Hindlimb muscle (tissue), 1 donor: ENCODE measurements around the gene USP8. TPM values are rescaled to one million over a fixed set of nuclear protein-coding genes. Genes with fewer than 3 reads are reported as not detected.
"Not testable (repeated sequence)": the region's sequence is repeated elsewhere in the genome, so short reads cannot be mapped to it uniquely, and the experiment has no call there.

Experiments
- DNase-seq: peaks from one replicate; pipeline ENCODE4 v3.0.0-alpha.2; 2013
- polyA plus RNA-seq: library from polyadenylated mRNA; unstranded; fragments of 120-200 nt; gene quantifications from one replicate; pipeline ENCODE4 v1.2.1, GENCODE V29; 2013; ENCODE audit not compliant: insufficient read length

USP8 gene
- 24.3 TPM for polyA plus RNA-seq

DNA sequence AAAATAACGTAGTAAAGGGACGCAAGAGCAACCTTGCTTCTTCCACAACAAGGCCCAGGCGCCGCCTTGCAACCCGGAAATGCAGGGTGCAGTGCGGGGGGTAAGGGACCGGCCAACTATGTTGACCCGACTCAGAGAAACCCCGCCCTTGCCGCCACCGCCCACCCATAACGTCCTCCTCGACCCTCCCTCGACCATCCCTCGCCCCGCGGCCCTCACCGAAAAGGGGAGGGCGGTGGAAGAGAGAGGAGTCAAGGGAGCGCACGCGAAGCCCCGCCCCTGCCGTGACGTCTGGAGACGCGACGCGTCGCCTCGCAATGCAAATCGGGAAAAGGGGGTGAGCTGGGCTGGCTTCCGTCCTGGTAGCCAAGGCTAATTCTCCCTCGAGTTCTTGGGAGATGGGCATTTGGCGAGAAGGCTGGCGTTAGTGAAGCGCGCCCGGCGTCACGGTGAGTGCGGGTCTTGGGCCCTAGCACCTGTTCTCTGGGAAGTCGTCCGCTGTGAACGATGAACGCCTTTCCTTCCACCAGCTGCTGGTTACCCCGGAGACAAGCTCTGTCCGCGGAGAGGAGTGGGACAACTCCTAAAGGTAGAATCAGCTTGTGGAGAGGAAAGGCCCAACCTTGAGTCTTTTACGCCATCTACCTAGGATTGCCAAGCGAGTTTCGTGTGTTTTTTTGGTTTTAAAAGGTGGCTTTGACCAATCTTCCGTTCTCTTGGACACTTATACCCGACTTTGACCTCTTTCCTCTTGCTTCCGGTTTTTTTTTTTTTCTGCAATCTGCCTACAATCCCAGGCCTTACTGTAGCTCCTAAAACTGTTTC lies at the start of gene USP8:
TSS of gene USP8 (plus strand) at position 340 of the 825 bp plus-strand sequence. CDS start 14,669 bp downstream, outside the sequence.
- DNase-seq: peak; percentile 99

DNA sequence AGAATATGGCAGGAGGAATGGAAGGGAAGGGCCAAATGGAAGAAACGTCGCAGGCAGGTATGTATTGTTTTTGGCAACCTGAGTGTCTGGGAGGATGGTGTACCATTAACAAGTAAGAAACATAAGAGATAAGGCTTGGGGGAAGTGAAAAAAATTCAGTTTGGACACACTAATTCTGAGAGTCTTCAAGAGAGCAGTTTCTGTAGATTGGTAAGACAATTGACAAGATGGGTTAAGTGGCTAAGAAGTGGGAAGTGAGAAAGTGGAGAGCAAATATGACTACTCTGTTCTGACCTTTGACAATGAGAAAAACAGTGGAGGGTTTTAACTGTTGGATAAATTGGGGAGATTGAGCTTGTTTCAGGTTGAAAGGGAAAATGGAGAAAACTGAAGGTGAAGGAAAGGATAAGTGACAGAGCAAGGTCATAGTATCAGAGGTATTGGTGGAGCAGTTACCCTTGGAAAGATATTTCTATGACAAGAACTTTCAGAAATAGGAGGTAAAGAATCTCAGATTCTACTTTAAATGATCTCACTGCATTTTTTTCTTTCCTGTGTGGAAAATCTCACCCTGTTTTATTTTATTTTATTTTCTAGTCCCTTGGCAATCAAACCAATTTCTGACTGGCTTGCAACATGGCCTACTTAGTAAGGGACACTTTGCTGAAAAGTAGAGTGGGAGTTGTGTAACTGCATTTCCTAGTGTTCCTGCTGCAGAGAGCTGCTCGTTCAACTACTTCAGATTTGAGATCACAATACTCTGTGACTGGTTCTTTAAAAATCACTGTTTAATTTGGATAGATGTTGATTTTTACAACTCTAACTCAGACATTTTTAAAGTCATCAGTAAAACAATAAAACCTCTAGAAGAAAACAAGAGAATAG lies 46.1 kb upstream of the USP8 start:
- DNase-seq: no peak

DNA sequence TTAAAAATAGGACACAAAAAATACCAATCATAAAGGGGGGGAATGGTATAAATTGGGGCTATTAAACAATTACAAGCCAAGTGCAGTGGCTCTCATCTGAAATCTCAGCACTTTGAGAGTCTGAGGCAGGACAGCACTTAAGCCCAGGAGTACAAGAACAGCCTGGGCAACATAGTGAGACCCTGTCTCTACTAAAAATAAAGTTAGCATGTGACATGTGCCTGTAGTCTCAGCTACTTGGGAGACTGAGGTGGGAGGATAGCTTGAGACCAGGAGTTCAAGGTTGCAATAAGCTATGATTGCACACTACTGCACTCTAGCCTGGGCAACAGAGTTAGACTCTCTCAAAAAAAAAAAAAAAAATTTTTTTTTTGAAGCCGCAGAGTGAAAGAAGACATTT lies 45.4 kb upstream of the USP8 start:
- DNase-seq: no peak

DNA sequence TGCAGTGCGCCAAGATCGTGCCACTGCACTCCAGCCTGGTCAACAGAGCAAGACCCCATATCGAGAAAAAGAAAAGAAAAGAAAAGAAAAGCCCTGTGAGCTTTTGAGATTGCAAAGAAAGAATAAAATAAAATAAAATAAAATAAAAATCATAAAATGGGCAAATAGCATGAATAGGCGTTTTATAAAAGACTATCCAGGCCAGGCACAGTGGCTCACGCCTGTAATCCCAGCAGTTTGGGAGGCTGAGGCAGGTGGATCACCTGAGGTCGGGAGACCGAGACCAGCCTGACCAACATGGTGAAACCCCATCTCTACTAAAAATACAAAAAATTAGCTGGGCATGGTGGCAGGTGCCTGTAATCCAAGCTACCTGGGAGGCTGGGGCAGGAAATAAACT lies 44.8 kb upstream of the USP8 start:
- not testable (repeated sequence) for DNase-seq

DNA sequence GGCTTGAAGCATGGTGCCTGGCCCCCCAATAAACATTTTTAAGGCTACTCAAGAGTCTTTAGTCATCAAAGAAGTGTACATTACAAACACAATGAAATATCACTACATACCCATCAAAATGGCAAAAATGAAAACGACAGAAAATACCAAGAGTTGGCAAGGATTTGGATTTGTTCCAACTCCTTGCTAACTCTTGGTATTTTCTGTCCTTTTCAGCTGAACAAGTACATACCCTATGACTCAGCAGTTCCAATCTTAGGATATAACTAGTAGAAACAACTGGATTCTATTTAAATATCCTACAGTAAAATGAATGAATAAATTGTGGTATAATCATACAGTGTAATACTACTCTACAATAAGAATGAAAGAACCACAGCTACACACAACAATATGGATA lies 44.1 kb upstream of the USP8 start:
- DNase-seq: no peak

DNA sequence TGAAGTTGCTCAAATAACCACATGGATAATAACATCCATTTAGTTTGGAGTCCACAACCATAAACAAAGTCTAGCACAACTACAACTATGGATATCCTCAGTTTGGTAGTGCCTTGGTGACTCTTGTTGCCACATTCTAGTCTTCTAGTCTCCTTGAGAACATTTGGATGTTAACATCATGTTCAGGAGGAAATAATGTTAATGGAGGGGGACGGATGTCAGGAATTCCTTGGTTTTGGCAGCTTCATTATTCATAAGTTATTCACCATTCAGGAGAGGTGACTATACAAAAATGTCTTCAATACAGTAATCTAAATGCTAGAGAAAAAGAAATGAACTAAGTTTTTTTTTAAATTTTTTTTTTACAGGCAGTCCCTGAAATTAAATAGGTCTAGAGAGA lies 42.8 kb upstream of the USP8 start:
- no peak for DNase-seq

DNA sequence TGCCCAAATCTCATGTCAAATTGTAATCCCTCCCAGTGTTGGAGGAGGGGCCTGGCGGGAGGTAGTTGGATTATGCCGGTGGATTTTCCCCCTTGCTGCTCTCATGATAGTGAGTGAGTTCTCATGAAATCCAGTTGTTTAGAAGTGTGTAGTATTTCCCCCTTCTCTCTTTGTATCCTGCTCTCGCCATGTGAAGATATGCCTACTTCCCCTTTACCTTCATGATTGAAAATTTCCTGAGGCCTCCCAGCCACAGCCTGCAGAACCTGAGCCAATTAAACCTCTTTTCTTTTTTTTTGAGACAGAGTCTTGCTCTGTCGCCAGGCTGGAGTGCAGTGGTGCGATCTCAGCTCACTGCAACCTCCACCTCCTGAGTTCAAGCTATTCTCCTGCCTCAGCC lies 41.8 kb upstream of the USP8 start:
- DNase-seq: not testable (repeated sequence)

DNA sequence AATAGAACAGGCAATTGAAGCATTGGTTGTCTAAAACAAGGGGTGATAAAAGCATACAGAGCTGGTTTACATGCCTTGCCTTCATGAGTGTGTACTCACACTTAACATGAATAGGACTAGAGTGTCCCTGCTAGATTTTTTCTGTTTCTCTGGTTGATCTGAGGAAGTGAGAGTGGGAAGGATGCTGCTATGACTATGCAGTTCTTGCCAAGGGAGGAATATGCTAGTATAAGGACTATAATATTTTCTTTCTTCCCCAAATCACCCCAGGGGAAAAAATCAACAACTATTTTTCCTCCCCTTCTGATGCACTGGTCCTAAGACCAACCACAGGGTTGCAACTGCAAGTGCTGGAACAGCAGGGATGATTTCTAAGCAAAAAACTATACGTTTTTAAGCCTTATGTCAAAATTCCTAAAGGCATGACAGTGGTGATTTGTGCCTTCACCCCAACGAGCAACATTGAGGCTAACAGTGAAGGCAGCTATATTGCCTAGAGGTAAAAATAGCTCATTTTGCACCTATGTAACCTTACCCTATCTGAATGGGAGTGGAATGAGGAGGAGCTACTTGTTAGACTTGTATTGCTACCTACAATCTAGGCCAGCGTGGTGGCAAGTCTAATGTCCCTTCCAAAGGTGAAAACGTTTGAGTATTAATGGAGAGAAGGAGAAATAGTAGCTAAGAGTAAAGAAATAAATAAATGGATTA lies 33.5 kb upstream of the USP8 start:
- DNase-seq: peak; percentile 13

DNA sequence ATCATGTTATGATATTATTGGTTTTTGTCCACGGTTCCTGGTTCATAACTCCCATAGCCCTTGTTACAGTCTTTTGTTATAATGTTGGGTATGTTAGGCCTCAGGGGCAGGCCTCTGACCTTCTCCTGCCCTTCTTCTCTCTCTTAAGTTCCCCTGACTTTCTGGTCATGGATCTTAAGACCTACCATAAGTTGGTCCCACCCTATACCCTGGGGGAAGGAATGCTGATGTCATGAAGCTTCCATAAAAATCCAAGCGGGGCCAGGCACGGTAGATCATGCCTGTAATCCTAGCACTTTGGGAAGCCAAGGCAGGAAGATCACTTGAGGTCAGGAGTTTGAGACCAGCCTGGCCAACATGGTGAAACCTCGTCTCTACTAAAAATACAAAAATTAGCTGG lies 32.6 kb upstream of the USP8 start:
- DNase-seq: not testable (repeated sequence)

DNA sequence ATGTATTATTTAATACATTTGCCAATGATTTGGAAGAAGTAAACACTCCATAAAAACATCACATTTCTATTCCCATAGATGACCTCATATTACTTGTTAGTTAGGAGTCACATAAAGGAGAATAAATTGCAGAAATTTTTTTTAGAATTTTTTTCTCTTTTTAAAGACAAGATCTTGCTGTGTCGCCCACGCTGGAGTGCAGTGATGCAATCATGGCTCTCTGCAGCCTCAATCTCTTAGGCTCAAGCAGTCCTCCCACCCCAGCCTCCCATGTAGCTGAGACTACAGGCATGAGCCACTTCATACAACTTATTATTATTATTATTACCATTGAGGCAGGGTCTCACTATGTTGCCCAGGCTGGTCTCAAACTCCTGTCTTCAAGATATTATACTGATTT lies 12.3 kb upstream of the USP8 start:
- no peak for DNase-seq

DNA sequence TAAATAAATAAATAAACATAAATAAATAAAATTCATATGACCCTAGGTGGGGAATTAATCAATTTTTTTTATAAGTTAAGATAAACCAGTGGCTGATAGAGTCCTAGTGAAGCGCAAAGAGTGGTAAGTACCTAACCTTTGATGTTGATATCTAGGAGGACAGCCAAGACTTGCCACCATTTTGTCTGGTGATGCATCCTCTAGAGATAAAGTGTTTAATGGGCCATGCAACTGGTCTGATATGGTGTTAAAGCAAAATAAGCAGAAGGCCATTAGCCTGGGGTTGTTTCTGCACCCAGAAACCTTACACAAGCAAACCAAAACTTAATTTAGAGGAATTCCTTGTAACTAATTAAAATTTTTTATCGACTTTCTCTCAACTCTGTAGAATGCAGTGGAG lies 9.6 kb upstream of the USP8 start:
- no peak for DNase-seq

DNA sequence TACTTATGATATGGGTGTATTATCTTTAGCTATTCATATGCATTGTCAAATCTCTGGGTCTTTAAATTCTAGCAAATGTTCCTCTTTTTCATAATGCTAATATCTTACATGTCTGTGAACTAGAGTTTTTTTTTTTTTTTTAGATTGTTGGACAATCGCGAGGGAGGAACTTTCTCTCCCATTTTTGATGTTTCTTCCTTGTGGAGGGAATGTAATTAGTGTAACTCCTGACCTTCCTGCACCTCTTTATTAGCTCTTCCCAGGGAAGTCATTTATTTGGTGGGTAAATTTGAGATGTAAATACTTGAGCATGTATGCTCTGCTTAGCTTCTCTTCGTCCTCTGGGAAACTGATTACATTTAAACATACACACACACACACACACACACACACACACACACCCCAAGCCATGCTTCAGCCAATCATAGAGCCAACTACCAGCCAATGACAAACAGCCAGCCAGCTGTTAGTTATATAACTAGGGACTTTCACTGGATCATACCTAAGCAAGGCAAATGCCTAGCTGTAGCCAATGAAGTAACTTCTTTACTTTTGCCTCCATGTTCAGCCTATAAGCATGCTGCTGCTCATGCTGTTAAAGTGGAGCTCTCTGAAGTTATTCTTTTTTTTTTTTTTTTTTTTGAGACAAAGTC lies 8.3 kb upstream of the USP8 start:
- no peak for DNase-seq

DNA sequence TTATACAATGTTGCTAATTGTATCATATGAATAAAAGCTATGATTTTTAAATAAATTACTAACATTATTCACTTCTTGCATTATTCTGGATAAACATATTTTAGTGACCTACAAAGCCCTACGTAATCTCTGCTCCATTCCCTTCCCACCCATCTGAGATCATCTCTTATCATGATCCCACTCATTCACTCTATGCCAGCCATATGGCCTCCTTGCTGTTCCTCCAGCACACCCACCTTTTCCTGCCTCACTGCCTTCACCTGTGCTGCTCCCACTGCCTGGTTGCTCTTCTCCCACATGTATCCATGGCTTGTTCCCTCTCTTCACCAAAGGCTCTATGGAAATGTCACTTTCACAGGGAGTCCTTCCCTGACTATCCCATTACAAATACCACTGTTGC lies 7.3 kb upstream of the USP8 start:
- DNase-seq: no peak

DNA sequence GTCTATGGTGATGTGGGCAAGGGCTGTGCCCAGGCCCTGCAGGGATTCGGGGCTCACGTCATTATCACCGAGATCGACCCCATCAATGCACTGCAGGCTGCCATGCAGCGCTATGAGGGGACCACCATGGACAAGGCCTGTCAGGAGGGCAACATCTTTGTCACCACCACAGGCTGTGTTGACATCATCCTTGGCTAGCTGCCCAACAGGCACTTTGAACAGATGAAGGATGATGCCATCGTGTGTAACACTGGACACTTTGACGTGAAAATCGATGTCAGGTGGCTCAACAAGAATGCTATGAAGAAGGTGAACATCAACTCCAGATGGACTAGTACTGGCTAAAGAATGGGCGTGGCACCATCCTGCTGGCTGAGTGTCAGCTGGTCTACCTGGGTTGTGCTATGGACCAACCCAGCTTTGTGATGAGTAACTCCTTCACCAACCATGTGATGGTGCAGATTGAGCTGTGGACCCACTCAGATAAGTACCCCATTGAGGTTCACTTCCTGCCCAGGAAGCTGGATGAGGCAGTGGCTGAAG lies 6.1 kb upstream of the USP8 start:
- no peak for DNase-seq

DNA sequence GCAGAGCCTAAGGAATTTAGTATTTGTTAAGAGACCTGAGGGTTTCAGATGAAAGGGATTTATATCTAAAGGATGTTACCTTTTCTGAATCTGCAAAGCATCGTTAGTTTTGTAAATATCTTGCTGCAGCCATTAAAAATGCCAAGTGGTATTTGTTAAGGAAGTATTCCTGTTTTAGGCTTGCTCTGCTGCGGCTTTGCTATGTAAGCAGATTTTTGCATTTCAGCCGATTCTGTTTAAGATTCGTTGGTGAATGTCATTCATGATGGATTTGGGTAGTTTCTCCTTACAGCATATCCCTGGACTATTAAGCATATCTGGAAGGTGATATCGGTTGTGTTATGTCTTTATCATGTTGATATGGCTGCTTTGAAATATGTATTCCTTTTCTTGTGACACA lies 1.0 kb downstream of the USP8 start:
- no peak for DNase-seq

DNA sequence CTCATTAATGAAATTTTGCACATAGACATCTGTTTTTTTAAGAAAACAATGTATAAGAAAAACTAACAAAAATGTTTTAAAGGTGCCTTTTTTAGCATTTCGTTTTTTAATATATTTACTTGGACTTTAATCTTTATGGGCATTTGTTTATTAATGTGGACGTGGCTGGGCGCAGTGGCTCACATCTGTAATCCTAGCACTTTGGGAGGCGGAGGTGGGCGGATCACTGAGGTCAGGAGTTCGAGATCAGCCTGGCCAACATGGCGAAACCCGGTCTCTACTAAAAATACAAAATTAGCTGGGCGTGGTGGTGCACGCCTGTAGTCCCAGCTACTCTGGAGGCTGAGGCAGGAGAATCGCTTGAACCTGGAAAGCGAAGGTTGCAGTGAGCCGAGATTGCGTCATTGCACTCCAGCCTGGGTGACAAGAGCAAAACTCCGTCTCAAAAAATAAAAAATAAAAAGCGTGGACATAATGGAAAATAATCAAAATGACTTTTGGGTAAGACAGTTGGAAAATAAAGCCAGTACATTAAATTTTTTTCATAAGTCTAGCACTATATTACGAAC lies 1.6 kb downstream of the USP8 start:
- not testable (repeated sequence) for DNase-seq

DNA sequence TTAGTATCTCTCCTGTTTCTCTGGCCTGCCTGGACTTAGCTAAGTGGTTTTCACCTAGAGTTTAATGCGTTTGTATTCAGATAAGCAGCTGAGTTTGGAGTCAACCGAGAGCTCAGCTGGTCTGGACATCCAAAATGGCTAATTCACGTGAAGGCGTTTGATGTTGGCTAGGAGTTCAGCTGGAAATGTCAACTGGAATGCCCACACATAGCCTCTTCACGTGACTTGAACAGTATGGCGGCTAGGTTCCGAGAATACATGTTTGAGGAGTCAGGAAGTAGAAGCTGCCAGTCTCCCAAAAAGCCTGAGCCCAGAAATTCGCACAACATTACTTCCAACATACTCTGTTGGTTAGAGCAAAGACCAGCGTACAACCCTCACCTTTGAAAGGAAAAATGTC lies 2.2 kb downstream of the USP8 start:
- no peak for DNase-seq

DNA sequence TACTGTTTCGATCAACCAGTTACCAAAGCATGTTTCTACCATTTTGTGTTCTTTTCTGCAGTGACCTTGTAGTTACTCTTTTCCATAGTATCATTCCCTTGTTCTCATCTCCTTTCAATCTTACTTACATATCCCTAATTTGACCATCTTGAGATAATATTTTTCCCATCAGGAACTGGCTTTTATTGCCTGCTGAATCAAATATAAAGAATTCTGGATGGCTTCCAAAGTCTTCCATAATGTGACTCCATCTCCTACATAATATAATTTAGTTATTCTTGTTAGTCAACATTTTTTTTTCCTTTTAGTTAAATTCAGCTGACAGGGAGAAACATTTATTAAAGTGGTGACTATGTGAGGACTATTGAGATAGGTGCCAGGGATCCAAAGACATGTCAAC lies 7.0 kb downstream of the USP8 start:
- no peak for DNase-seq

DNA sequence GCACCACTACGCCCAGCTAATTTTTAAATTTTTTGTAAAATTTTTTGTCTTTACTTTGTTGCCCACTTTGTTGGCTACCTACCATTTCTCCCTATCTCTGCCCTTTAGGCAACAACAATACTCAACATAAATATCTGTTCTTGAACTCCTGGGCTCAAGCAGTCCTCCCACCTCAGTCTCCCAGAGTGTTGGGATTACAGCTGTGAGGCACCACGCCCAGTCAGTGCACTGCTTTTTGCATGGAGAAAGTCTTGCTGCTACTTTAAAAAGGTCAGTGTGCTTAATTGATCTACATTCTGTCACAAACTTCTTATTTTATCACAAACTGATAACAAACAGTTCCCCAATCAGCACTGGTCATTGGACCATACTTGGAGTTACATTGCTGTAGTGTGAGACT lies 8.0 kb downstream of the USP8 start:
- no peak for DNase-seq

DNA sequence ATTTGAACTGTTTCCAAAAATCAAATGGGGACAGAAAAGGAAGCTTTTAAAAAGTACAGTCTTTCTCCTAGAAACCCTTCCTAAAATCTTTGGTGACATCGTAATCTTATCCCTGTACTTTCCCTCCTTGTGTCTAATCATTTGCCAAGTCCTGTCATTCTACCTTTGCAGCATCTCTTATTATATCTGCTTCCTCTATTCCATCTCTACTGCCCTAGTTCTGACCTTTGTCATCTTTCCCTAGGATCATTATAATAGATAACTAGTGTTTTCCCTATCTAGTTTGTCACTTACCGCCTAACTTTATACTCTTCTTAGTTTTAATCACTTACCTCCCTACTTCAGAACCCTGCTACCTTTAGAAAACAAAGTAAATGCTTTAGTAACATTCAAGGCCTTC lies 11.6 kb downstream of the USP8 start:
- no peak for DNase-seq

DNA sequence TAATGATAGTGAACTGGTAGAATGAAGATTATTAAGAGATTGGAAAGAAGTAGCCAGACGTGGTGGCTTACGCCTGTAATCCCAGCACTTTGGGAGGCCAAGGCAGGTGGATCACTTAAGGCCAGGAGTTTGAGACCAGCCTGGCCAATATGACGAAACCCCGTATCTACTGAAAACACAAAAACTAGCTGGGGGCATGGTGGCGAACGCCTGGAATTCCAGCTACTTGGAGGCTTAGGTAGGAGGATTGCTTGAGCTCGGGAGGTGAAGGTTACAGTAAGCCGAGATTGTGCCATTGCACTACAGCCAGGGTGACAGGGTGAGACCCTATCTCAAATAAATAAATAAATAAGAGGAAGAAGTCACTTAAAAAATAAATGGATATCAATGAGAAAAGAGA lies 14.0 kb downstream of the USP8 start:
- no peak for DNase-seq

DNA sequence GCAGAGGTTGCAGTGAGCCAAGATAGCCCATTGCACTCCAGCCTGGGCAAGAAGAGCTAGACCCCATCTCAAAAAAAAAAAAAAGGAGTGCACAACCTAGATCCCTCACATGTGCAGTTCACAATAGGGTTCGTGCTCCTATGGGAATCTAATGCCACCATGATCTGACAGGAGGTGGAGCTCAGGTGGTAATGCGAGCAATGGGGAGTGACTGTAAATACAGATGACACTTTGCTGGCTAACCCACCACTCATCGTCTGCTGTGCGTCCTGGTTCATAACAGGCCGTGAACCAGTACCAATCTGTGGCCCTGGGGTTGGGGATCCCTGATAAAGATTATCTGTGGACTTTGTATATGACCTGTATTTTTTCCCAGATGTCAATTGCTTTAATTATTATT lies 16.7 kb downstream of the USP8 start:
- DNase-seq: no peak
